Neural progenitor cell (in vitro differentiated cells): ENCODE data around the gene MAP7D1.

Source experiments
- EZH2 ChIP-seq: fragments of 200-600 bp; sonication (generic); IDR thresholded peaks from 2 replicates; pipeline ENCODE4 v1.6.1; 2017; ENCODE audit warnings: antibody characterized with exemption, mild to moderate bottlenecking, moderate library complexity
- TF ChIP-seq, protein P1 (sequence below): fragments of 200-600 bp; sonication (generic); IDR thresholded peaks from 2 replicates; pipeline ENCODE4 v1.5.1; 2017; ENCODE audit warnings: antibody characterized with exemption, mild to moderate bottlenecking

DNA sequence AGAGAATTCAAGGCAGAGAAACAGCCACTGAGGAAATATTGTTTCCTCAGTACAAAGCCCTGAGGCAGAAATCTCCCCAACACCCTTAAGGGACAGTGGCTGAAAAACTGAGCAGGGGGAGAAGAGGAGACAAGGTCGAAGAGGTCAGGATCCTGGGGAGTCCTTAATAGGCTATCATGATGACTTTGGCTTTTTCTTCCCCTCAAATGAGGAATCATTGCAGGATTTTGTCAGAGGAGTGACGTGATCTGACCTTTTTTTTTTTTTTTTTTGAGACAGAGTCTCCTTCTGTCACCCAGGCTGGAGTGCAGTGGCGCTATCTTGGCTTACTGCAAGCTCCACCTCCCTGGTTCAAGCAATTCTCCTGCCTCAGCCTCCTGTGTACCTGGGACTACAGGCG is 10.2 kb downstream of the MAP7D1 start:
- TF ChIP-seq, protein P1, sequence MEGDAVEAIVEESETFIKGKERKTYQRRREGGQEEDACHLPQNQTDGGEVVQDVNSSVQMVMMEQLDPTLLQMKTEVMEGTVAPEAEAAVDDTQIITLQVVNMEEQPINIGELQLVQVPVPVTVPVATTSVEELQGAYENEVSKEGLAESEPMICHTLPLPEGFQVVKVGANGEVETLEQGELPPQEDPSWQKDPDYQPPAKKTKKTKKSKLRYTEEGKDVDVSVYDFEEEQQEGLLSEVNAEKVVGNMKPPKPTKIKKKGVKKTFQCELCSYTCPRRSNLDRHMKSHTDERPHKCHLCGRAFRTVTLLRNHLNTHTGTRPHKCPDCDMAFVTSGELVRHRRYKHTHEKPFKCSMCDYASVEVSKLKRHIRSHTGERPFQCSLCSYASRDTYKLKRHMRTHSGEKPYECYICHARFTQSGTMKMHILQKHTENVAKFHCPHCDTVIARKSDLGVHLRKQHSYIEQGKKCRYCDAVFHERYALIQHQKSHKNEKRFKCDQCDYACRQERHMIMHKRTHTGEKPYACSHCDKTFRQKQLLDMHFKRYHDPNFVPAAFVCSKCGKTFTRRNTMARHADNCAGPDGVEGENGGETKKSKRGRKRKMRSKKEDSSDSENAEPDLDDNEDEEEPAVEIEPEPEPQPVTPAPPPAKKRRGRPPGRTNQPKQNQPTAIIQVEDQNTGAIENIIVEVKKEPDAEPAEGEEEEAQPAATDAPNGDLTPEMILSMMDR: no peak
- no peak for TF ChIP-seq EZH2
